GM12878 (cell line): ENCODE results near the gene PKMYT1. TPM values are rescaled to one million over a fixed set of nuclear protein-coding genes. Genes with fewer than 3 reads are reported as not detected.

ENCODE experiments used
- ATAC-seq: fragments of 200-7000 bp; cut with Tn5 transposase; 3 replicates; pipeline ENCODE4 v1.9.1; 2020; ENCODE audit warnings: mild to moderate bottlenecking, moderate library complexity
- BruUV-seq: library from RNA; stranded (reverse); fragments of 400-500 nt; replicated peaks from 2 replicates; lab custom pipeline; 2021; lab: Mats Ljungman, UMichigan
- CTCF ChIA-PET: fragments of 300-600 bp; sonication (Branson Sonifier 250); formaldehyde crosslinking; extraction: SDS; loops from one replicate; lab custom pipeline; 2021; ENCODE audit warnings: inconsistent platforms; lab: Yijun Ruan, JAX
- POLR2A ChIA-PET: fragments of 350-600 bp; formaldehyde crosslinking; extraction: SDS; loops from one replicate; lab custom pipeline; 2021; ENCODE audit warnings: inconsistent platforms; lab: Charles Lee
- RAD21 ChIA-PET: fragments of 300-600 bp; sonication (Branson Sonifier 250); formaldehyde crosslinking; loops from one replicate; lab custom pipeline; 2023; ENCODE audit warnings: antibody characterized with exemption; ENCODE audit not compliant: unreplicated experiment; lab: Charles Lee
- SMC1A ChIA-PET: fragments of 300-600 bp; sonication (Branson Sonifier 250); formaldehyde crosslinking; loops from one replicate; lab custom pipeline; 2023; ENCODE audit not compliant: unreplicated experiment, uncharacterized antibody; lab: Charles Lee
- DNase-seq: peaks from one replicate; pipeline ENCODE4 v3.0.0-alpha.2; 2011; ENCODE audit warnings: low read depth, low spot score
- FAIRE-seq: peaks from 3 replicates; lab custom pipeline; 2011; peaks lifted over from hg19 to GRCh38; lab: Jason Lieb, UNC
- H2AFZ ChIP-seq: 2 replicates; pipeline ENCODE4 v1.6.0; 2011; ENCODE audit warnings: low read depth, low read length, control low read depth; ENCODE audit not compliant: control insufficient read depth
- H3K27ac ChIP-seq: 2 replicates; pipeline ENCODE4 v1.5.1; 2011; ENCODE audit warnings: control low read depth; ENCODE audit not compliant: control insufficient read depth, insufficient read depth
- H3K27me3 ChIP-seq, 2 experiments: replicated peaks in 1 of 2; 2 replicates each; pipeline versions ENCODE4 v1.6.0 to v1.6.1; 2011; ENCODE audit warnings: low read length in 1 of 2; ENCODE audit not compliant: control insufficient read depth in 2 of 2, insufficient read depth in 2 of 2
- H3K36me3 ChIP-seq, 2 experiments: 2 replicates each; pipeline ENCODE4 v1.5.1; 2011; ENCODE audit warnings: low read length in 1 of 2; ENCODE audit not compliant: control insufficient read depth in 2 of 2, insufficient read depth in 2 of 2
- H3K4me1 ChIP-seq: 2 replicates; pipeline ENCODE4 v1.6.1; 2011; ENCODE audit warnings: mild to moderate bottlenecking, low read length, moderate library complexity, mixed read lengths; ENCODE audit not compliant: control insufficient read depth, insufficient read depth
- H3K4me2 ChIP-seq: 2 replicates; pipeline ENCODE4 v1.6.0; 2011; ENCODE audit warnings: control low read depth; ENCODE audit not compliant: control insufficient read depth, insufficient read depth
- H3K4me3 ChIP-seq: fragments of 200-600 bp; sonication (generic); 2 replicates; pipeline ENCODE4 v1.5.1; 2016
- H3K79me2 ChIP-seq: 2 replicates; pipeline ENCODE4 v1.6.0; 2011; ENCODE audit warnings: low read length; ENCODE audit not compliant: control insufficient read depth, insufficient read depth
- H3K9ac ChIP-seq: 2 replicates; pipeline ENCODE4 v1.8.0; 2011; ENCODE audit warnings: low read length, control low read depth, mixed read lengths; ENCODE audit not compliant: control insufficient read depth, insufficient read depth
- H3K9me3 ChIP-seq: replicated peaks from 3 replicates; pipeline ENCODE4 v1.5.1; 2011; ENCODE audit warnings: mild to moderate bottlenecking, low read length; ENCODE audit not compliant: control insufficient read depth, insufficient read depth
- H4K20me1 ChIP-seq: 2 replicates; pipeline ENCODE4 v1.6.0; 2011; ENCODE audit not compliant: control insufficient read depth, insufficient read depth
- JUNB ChIP-seq: IDR thresholded peaks from 2 replicates; pipeline ENCODE4 v1.6.1; 2016; ENCODE audit warnings: antibody characterized with exemption, mild to moderate bottlenecking
- NR2F1 ChIP-seq: fragments of 450-650 bp; conservative IDR thresholded peaks from 2 replicates; pipeline ENCODE4 v1.6.1; 2017; ENCODE audit warnings: mild to moderate bottlenecking
- SP1 ChIP-seq: IDR thresholded peaks from one replicate; pipeline ENCODE4 v1.6.1; 2011; ENCODE audit warnings: low read depth, low read length
- WGBS: methylation state at CpG from one replicate; pipeline ENCODE4 v1.1.6; 2016; ENCODE audit warnings: low lambda C conversion rate; ENCODE audit not compliant: insufficient replicate concordance, insufficient coverage; ENCODE audit errors: missing lambda C conversion rate; 5-methylcytosine and 5-hydroxymethylcytosine counted together
- in situ Hi-C: fragments of 300-500 bp; cut with MboI; formaldehyde crosslinking; loops from 9 replicates; pipeline ENCODE4 v1.14.3; 2018; ENCODE audit warnings: mixed read lengths
- intact Hi-C: fragments of 100-400 bp; cut with micrococcal nuclease; formaldehyde crosslinking; loops from one replicate; pipeline ENCODE4 v1.14.2; 2022; ENCODE audit not compliant: unreplicated experiment
- polyA plus RNA-seq, 11 experiments: library from polyadenylated mRNA; depleted of rRNA in 4 of 11; unstranded in 6 of 11; stranded (reverse) in 5 of 11; fragments of >200 nt; fragmentation: Nextera tagmentation in 4 of 11; fragmentation: Illumina TruSeq in 1 of 11; extraction: Ambion mirVana in 4 of 11; extraction: Trizol in 1 of 11; gene quantifications; 1 replicate in 1 of 11; 2 replicates in 10 of 11; pipeline versions ENCODE4 v1.2.1 to v1.2.3, GENCODE V29; 2011 to 2016; ENCODE audit warnings: inconsistent platforms in 2 of 11, missing spikeins in 2 of 11, low read depth in 1 of 11
- total RNA-seq, 4 experiments: library from RNA; depleted of rRNA in 3 of 4; stranded (reverse); fragments of >200 nt in 3 of 4; fragmentation: Illumina TruSeq in 1 of 4; extraction: Trizol in 1 of 4; gene quantifications; 2 replicates each; pipeline versions ENCODE4 v1.2.1 to v1.2.3, GENCODE V29; 2013 to 2021
- TF ChIP-seq, protein P1 (sequence below): fragments of 450-650 bp; IDR thresholded peaks from 2 replicates; pipeline ENCODE4 v1.6.1; 2016; ENCODE audit warnings: mild to moderate bottlenecking, moderate library complexity, borderline replicate concordance

PKMYT1 gene
- total and polyA plus RNA-seq, 10 of the 15 experiments (the other 5 are each of a cell fraction or from before 2014, with no cell fraction given), result 4.6 to 101 (median 29.9) TPM

DNA sequence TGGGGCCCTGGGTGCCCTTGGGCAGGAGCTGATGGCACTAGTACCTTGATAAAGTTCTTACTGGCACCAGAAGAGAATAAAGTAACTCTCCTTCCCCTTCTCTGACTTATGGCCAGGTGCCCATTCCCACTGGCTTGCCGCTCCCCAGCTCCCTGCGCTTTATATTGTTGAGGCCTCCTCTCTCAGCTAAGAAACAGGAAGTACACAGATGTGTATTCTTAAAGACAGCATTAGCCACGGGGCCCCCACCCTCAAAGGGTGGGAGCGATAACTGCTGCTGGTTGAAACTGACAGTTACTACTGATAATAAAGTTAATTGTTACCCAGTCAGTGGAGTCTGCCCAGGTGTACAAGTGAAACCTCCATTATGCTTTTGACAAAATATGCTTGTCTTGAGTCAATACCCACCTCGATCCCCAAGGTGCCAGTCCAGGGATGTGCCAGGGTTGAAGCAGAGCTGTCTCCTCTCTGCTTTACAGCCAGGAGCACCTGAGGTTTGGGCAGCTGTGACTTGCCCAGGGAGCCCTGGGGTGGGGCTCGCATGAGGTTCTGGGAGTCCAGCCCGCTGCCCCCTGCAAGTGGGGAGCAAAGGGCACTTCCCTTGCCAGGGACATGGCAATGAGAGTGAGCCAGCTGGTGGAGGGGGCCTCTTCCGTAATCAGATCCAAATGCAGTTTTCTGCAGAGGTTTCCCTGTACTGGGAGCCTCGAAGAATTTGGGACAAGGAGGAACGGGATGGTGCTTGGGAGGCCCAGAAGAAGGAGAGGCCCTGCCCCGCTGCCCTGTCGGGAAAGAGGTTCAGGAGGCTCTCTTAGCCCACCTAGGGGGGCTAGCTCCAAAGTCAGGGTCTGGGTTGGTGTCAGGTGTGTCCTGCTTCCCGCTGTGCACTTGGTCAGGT is 27.1 kb upstream of the PKMYT1 start:
- ChIA-PET CTCF (interaction anchor here (0.9 to 11.3 kb wide), 2 partner anchors 19 to 52 kb away, joined by 3 to 421 read pairs; partner anchors contain the start of genes CLDN6, HCFC1R1, THOC6 and TNFRSF12A), SMC1A (interaction anchor here (7.2 kb wide), 1 partner anchor 19 kb away, joined by 91 read pairs; the partner anchor contains the start of genes HCFC1R1 and THOC6), RAD21 (interaction anchor here (1.5 to 2.1 kb wide), 2 partner anchors 15 to 21 kb away, joined by 7 to 8 read pairs; no protein-coding TSS in a partner anchor), POLR2A (interaction anchor here (0.6 to 2.1 kb wide), 4 partner anchors 12 to 25 kb away, joined by 3 to 5 read pairs (median 4); partner anchors contain the start of gene TNFRSF12A)
- H3K9ac ChIP-seq, result no peak overlapping the region
- TF ChIP-seq JUNB (no peak), NR2F1 (no peak), SP1 (no peak)
- TF ChIP-seq, protein P1, sequence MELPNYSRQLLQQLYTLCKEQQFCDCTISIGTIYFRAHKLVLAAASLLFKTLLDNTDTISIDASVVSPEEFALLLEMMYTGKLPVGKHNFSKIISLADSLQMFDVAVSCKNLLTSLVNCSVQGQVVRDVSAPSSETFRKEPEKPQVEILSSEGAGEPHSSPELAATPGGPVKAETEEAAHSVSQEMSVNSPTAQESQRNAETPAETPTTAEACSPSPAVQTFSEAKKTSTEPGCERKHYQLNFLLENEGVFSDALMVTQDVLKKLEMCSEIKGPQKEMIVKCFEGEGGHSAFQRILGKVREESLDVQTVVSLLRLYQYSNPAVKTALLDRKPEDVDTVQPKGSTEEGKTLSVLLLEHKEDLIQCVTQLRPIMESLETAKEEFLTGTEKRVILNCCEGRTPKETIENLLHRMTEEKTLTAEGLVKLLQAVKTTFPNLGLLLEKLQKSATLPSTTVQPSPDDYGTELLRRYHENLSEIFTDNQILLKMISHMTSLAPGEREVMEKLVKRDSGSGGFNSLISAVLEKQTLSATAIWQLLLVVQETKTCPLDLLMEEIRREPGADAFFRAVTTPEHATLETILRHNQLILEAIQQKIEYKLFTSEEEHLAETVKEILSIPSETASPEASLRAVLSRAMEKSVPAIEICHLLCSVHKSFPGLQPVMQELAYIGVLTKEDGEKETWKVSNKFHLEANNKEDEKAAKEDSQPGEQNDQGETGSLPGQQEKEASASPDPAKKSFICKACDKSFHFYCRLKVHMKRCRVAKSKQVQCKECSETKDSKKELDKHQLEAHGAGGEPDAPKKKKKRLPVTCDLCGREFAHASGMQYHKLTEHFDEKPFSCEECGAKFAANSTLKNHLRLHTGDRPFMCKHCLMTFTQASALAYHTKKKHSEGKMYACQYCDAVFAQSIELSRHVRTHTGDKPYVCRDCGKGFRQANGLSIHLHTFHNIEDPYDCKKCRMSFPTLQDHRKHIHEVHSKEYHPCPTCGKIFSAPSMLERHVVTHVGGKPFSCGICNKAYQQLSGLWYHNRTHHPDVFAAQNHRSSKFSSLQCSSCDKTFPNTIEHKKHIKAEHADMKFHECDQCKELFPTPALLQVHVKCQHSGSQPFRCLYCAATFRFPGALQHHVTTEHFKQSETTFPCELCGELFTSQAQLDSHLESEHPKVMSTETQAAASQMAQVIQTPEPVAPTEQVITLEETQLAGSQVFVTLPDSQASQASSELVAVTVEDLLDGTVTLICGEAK, result peak; percentile 67; the same call in 1 of the 2 replicates
- in situ Hi-C loops, result no loop called here
- H4K20me1 ChIP-seq, result no peaks in the 10 kb centered on the region
- H3K79me2 ChIP-seq, result no peaks in the 10 kb centered on the region
- H3K27ac ChIP-seq, result no peak overlapping the region
- intact Hi-C loops, result no loop called here
- BruUV-seq, result no TSS peak
- H2AFZ ChIP-seq, result no peak overlapping the region; the same call in 1 of the 2 replicates
- DNase-seq, result no peak
- H3K4me2 ChIP-seq, result peak overlapping the region; percentile 26; the same call in 1 of the 2 replicates
- peaks cover 17% of the 10 kb centered on the region for H3K4me1 ChIP-seq
- no peak for ATAC-seq
- no peaks in the 10 kb centered on the region for H3K36me3 ChIP-seq
- H3K4me3 ChIP-seq, result no peak overlapping the region
- WGBS, result 28% methylated on average over 13 of the region's 13 CpGs
- no peaks in the 10 kb centered on the region for H3K9me3 ChIP-seq
- FAIRE-seq, result peak; percentile 41
- peaks cover 0 to 17% of the 10 kb centered on the region in 2 experiments for H3K27me3 ChIP-seq
